A673 (cell line): ENCODE results near the gene KCNMB1. TPM values are rescaled to one million over a fixed set of nuclear protein-coding genes. Genes with fewer than 3 reads are reported as not detected.

Experiments
- BruUV-seq: library from RNA; stranded (reverse); fragments of 400-500 nt; replicated peaks from 2 replicates; lab custom pipeline; 2021; lab: Mats Ljungman, UMichigan
- CTCF ChIA-PET: fragments of 300-600 bp; sonication (Branson Sonifier 250); formaldehyde crosslinking; loops from one replicate; lab custom pipeline; 2022; ENCODE audit warnings: antibody characterized with exemption; lab: Charles Lee
- POLR2A ChIA-PET: fragments of 300-600 bp; sonication (Branson Sonifier 250); formaldehyde crosslinking; loops from one replicate; lab custom pipeline; 2022; ENCODE audit warnings: antibody characterized with exemption; ENCODE audit not compliant: low non-redundant PET; lab: Charles Lee
- DNase-seq: peaks from one replicate; pipeline ENCODE4 v3.0.0-alpha.2; 2015; ENCODE audit warnings: low spot score
- H3K27ac ChIP-seq: fragments of 200-600 bp; sonication (generic); 2 replicates; pipeline ENCODE4 v1.5.1; 2016; ENCODE audit warnings: mixed run types, low read depth, mild to moderate bottlenecking, mixed read lengths, antibody characterized with exemption, low read length; ENCODE audit not compliant: poor library complexity, severe bottlenecking
- H3K27me3 ChIP-seq: fragments of 200-600 bp; sonication (generic); replicated peaks from 2 replicates; pipeline ENCODE4 v1.6.1; 2017; ENCODE audit warnings: mixed run types, low read depth, mild to moderate bottlenecking, mixed read lengths, antibody characterized with exemption, low read length; ENCODE audit not compliant: insufficient read depth, poor library complexity
- H3K36me3 ChIP-seq: fragments of 200-600 bp; sonication (generic); 2 replicates; pipeline ENCODE4 v1.6.1; 2016; ENCODE audit warnings: mixed run types, mild to moderate bottlenecking, mixed read lengths, antibody characterized with exemption, low read length; ENCODE audit not compliant: insufficient read depth, poor library complexity, severe bottlenecking
- H3K4me1 ChIP-seq: fragments of 200-600 bp; sonication (generic); 2 replicates; pipeline ENCODE4 v1.6.1; 2017; ENCODE audit warnings: mixed run types, mild to moderate bottlenecking, mixed read lengths, antibody characterized with exemption, low read length; ENCODE audit not compliant: insufficient read depth, poor library complexity, severe bottlenecking
- H3K4me3 ChIP-seq: fragments of 200-600 bp; sonication (generic); 2 replicates; pipeline ENCODE4 v1.5.1; 2016; ENCODE audit warnings: low read depth, mixed run types, mild to moderate bottlenecking, mixed read lengths, low read length; ENCODE audit not compliant: poor library complexity, severe bottlenecking
- H3K9me3 ChIP-seq: fragments of 200-600 bp; sonication (generic); 2 replicates; pipeline ENCODE4 v1.6.1; 2016; ENCODE audit warnings: mixed run types, low read depth, mild to moderate bottlenecking, mixed read lengths, antibody characterized with exemption, low read length; ENCODE audit not compliant: poor library complexity, severe bottlenecking
- CTCF ChIP-seq: fragments of 300-800, 200-600 bp; sonication (generic); conservative IDR thresholded peaks from 2 replicates; pipeline ENCODE4 v1.5.1; 2017; ENCODE audit warnings: low read depth, mild to moderate bottlenecking, antibody characterized with exemption, low read length, moderate library complexity, mixed read lengths
- EZH2 ChIP-seq: fragments of 200-600 bp; sonication (generic); IDR thresholded peaks from 2 replicates; pipeline ENCODE4 v1.6.1; 2017; ENCODE audit warnings: borderline replicate concordance, low read depth, mild to moderate bottlenecking, mixed read lengths, antibody characterized with exemption, low read length; ENCODE audit not compliant: poor library complexity, severe bottlenecking
- intact Hi-C: fragments of 100-400 bp; cut with micrococcal nuclease; formaldehyde crosslinking; loops from one replicate; pipeline ENCODE4 v1.10.0; 2022; ENCODE audit not compliant: unreplicated experiment
- total RNA-seq: library from RNA; stranded (reverse); gene quantifications from 2 replicates; pipeline ENCODE4 v1.2.3, GENCODE V29; 2021

KCNMB1 gene
- total RNA-seq, 1 experiment from 2014 or later = not detected

- BruUV-seq = no TSS peak
- intact Hi-C loops = no loop called here
These were observed 28.1 kb downstream of the KCNMB1 start for GRCh38 chr5:170361116-170361515.

GRCh38 chr5:170360709-170361108 lies 28.5 kb downstream of the KCNMB1 start:
- POLR2A ChIA-PET = no interaction called here
- CTCF ChIA-PET = no interaction called here
- no peaks in the 10 kb centered on the region for H3K9me3 ChIP-seq
- H3K4me3 ChIP-seq = no peak overlapping the region
- intact Hi-C loops = no loop called here
- no peaks in the 10 kb centered on the region for H3K36me3 ChIP-seq
- no peaks in the 10 kb centered on the region for H3K27me3 ChIP-seq
- no TSS peak for BruUV-seq
- H3K4me1 ChIP-seq = peaks cover 2% of the 10 kb centered on the region
- no peak overlapping the region for H3K27ac ChIP-seq
- TF ChIP-seq EZH2 = no peak
- TF ChIP-seq CTCF = no peak
- DNase-seq = no peak

More at GRCh38 chr5:170361116-170361515, 28.1 kb downstream of the KCNMB1 start:
- POLR2A ChIA-PET = no interaction called here
- Histone ChIP-seq H3K36me3 (no peaks in the 10 kb centered on the region), H3K27ac (no peak overlapping the region), H3K4me1 (no peaks in the 10 kb centered on the region), H3K27me3 (no peaks in the 10 kb centered on the region), H3K9me3 (no peaks in the 10 kb centered on the region), H3K4me3 (no peak overlapping the region)
- TF ChIP-seq EZH2 (no peak), CTCF (no peak)
- no peak for DNase-seq
- CTCF ChIA-PET = no interaction called here

GRCh38 chr5:170357955-170358444 lies 31.2 kb downstream of the KCNMB1 start:
- TF ChIP-seq CTCF (no peak), EZH2 (no peak)
- POLR2A ChIA-PET = no interaction called here
- no peak overlapping the region for H3K27ac ChIP-seq
- H3K4me1 ChIP-seq = peaks cover 23% of the 10 kb centered on the region
- no peak overlapping the region for H3K4me3 ChIP-seq
- BruUV-seq = no TSS peak
- CTCF ChIA-PET = interaction anchor here (0.7 kb wide), 1 partner anchor 486 kb away, joined by 3 read pairs; no protein-coding TSS in a partner anchor
- no peaks in the 10 kb centered on the region for H3K27me3 ChIP-seq
- intact Hi-C loops = no loop called here
- DNase-seq = no peak
- no peaks in the 10 kb centered on the region for H3K36me3 ChIP-seq
- no peaks in the 10 kb centered on the region for H3K9me3 ChIP-seq
